Erythroblast (primary cell): ENCODE data around the gene CCR3.

Source experiments
- DNase-seq, 2 experiments: peaks; one replicate each; lab custom pipeline; 2025; lab: John Stamatoyannopoulos, UW
- GATA1 ChIP-seq: IDR thresholded peaks from 2 replicates; pipeline ENCODE4 v1.6.1; 2011; ENCODE audit warnings: low read depth, mild to moderate bottlenecking, control low read depth, low read length, moderate library complexity
- POLR2A ChIP-seq: IDR thresholded peaks from 2 replicates; pipeline ENCODE4 v1.6.1; 2011; ENCODE audit warnings: mild to moderate bottlenecking, low read length

The CCR3 gene

GRCh38 chr3:46236294-46237054 lies 5.8 kb upstream of the CCR3 start:
- TF ChIP-seq GATA1 (no peak), POLR2A (no peak)
- DNase-seq = no peak

DNA sequence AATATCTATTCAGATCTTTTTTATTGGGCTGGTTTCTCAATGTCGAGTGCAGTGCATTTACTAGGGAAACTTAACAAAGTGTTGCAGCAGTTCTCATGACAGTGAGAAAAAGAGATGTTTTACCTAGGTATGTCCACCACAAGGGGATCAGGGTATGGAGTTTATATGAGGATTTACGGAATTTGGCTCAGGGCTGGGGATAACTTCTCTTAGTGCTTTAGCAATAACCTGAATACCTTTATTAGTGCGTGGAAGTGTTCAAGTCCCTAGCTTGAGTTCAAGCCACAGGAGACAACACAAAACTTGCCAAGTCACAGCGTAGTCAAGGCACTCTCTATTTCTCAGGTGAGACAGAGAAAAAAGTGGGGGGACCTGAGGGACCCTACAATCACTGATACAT lies 3.9 kb upstream of the CCR3 start:
- TF ChIP-seq POLR2A = no peak
- no peak for TF ChIP-seq GATA1
- DNase-seq = no peak

- no peak for DNase-seq
- TF ChIP-seq GATA1 (no peak), POLR2A (no peak)
Measured at GRCh38 chr3:46239301-46239938, 2.8 kb upstream of the CCR3 start.

- no peak for DNase-seq
- TF ChIP-seq POLR2A (no peak), GATA1 (no peak)
Measured at GRCh38 chr3:46239952-46240351, 2.3 kb upstream of the CCR3 start.

DNA sequence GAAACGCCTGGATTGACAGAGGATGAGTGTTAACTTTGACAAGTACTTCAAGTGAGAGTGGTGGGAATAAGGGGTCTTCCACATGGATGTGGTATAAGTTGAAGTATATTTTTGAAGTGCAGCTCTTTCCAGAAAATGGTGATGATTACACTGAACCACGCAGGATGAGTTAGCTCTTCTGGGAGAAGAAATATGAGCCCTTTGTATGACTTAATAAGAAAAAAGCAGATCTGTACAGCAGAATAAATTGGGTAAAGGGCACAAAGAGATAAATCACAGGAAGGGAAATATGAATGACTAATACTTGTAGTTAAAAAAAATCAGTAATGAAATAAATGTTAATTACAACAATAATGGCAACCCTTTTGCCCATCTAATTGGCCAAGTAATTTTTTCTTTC lies 1.3 kb downstream of the CCR3 start:
- TF ChIP-seq POLR2A (no peak), GATA1 (no peak)
- DNase-seq = no peak

DNA sequence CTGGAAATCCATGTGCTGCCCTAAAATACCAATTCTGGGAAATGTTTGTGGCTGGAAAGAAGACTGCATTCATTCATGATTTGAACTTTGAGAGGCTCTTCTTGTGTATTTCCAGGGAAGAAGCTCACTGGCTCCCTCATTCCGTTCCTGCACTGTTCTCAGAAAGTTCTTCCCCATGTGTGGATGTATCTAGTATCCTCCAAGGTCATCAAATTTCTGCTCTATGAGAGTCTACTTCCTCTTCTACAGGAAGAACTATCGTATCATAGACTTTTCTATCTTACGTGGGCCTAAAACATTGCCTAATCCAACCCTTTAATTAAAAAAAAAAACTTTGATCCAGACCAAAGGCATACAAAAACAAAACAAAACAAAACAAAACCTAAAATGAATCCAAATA lies 2.9 kb downstream of the CCR3 start:
- TF ChIP-seq POLR2A = no peak
- TF ChIP-seq GATA1 = no peak
- DNase-seq = no peak

DNA sequence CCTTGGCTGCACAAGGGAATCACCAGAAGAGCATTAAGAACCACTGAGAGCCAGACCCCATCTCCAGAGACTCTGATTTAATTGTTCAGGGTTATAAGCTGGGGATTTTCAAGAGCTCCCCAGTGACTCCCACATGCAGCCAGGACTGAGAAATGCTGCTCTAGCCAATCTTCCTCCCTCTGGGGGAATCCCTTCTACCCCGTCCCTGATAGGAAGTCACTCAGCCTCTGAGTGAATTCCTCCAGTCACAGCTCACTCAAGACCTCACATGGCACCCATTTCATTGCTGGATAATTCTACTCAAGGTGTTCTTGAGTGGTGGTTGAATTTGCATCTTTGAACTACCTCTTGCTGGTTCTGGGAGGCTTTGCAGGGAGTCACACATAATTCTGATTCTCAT lies 10.7 kb downstream of the CCR3 start:
- no peak for DNase-seq
- TF ChIP-seq GATA1 (no peak), POLR2A (no peak)

GRCh38 chr3:46258525-46258924 lies 16.3 kb downstream of the CCR3 start:
- no peak for TF ChIP-seq POLR2A
- no peak for TF ChIP-seq GATA1
- no peak for DNase-seq

GRCh38 chr3:46261926-46262594 lies 19.8 kb downstream of the CCR3 start:
- TF ChIP-seq GATA1 = no peak
- DNase-seq = no peak

- DNase-seq = no peak
- TF ChIP-seq GATA1 = no peak
- TF ChIP-seq POLR2A = no peak
Measured at GRCh38 chr3:46264002-46264401, 21.7 kb downstream of the CCR3 start.

GRCh38 chr3:46266598-46266997 lies 24.3 kb downstream of the CCR3 start:
- no peak for DNase-seq
- no peak for TF ChIP-seq GATA1
- TF ChIP-seq POLR2A = no peak

- no peak for TF ChIP-seq POLR2A
- no peak for TF ChIP-seq GATA1
- no peak for DNase-seq
Measured at GRCh38 chr3:46269556-46269955, 27.3 kb downstream of the CCR3 start.

DNA sequence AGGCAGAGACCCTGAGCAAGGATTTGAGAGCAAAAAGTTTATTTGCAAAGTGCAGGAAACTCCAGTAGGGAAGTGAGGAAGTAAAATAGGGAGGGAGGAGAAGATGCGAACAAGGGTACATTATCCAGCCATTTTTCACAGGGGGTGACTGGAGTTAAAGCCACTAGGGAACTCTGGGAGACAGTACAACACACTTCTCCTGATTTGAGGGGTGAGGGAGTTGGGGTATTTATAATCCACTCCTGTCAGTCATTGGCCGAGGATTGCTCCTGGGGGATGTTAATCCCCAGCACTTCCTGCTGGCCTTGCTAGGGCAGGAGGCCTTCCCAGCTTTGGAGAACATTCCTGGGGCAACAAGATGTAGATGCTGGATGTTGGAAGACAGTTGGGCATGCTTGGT lies 28.2 kb downstream of the CCR3 start:
- no peak for DNase-seq
- TF ChIP-seq GATA1 (no peak), POLR2A (no peak)

- DNase-seq = no peak
- TF ChIP-seq GATA1 = no peak
- TF ChIP-seq POLR2A = no peak
Measured at GRCh38 chr3:46271209-46271745, 29.0 kb downstream of the CCR3 start.
